Measurements from ENCODE around the gene F2RL1. TPM values are rescaled to one million over a fixed set of nuclear protein-coding genes. Genes with fewer than 3 reads are reported as not detected.
"Not testable (repeated sequence)": the region's sequence is repeated elsewhere in the genome, so short reads cannot be mapped to it uniquely, and the experiment has no call there.

F2RL1 gene
- polyA plus RNA-seq, 3 donors, result 38.2 to 43.0 (median 41.5) TPM

- no peak for DNase-seq (ENCODE audit: low read depth in 3 of 3, low spot score in 2 of 3)
These were observed 12.9 kb upstream of the F2RL1 start for GRCh38 chr5:76805821-76806505.

- no peak for DNase-seq (ENCODE audit: low read depth in 3 of 3, low spot score in 2 of 3)
These were observed 11.5 kb upstream of the F2RL1 start for GRCh38 chr5:76807296-76807695.

GRCh38 chr5:76808141-76808691, 10.6 kb upstream of the F2RL1 start:
- no peak for DNase-seq (ENCODE audit: low read depth in 3 of 3, low spot score in 2 of 3)

- no peak for DNase-seq (ENCODE audit: low read depth in 3 of 3, low spot score in 2 of 3)
These were observed 9.7 kb upstream of the F2RL1 start for GRCh38 chr5:76809141-76809540.

GRCh38 chr5:76810236-76810635, 8.6 kb upstream of the F2RL1 start:
- DNase-seq (ENCODE audit: low read depth in 3 of 3, low spot score in 2 of 3), result no peak

- DNase-seq (ENCODE audit: low read depth in 3 of 3, low spot score in 2 of 3), result no peak
These were observed 7.6 kb upstream of the F2RL1 start for GRCh38 chr5:76811214-76811613.

GRCh38 chr5:76812209-76812608, 6.6 kb upstream of the F2RL1 start:
- DNase-seq (ENCODE audit: low read depth in 3 of 3, low spot score in 2 of 3), result not testable (repeated sequence)

- DNase-seq (ENCODE audit: low read depth in 3 of 3, low spot score in 2 of 3), result no peak
These were observed 4.8 kb upstream of the F2RL1 start for GRCh38 chr5:76813982-76814562.

GRCh38 chr5:76816110-76816831, 2.6 kb upstream of the F2RL1 start:
- no peak for DNase-seq (ENCODE audit: low read depth in 3 of 3, low spot score in 2 of 3)

- DNase-seq (ENCODE audit: low read depth in 3 of 3, low spot score in 2 of 3), result no peak
These were observed 1.2 kb downstream of the F2RL1 start for GRCh38 chr5:76819851-76820525.

GRCh38 chr5:76820526-76820890, 1.7 kb downstream of the F2RL1 start:
- no peak for DNase-seq (ENCODE audit: low read depth in 3 of 3, low spot score in 2 of 3)

GRCh38 chr5:76821136-76821535, 2.3 kb downstream of the F2RL1 start:
- DNase-seq (ENCODE audit: low read depth in 3 of 3, low spot score in 2 of 3), result no peak

- not testable (repeated sequence) for DNase-seq (ENCODE audit: low read depth in 3 of 3, low spot score in 2 of 3)
These were observed 3.4 kb downstream of the F2RL1 start for GRCh38 chr5:76822105-76822731.

GRCh38 chr5:76826416-76826815, 7.6 kb downstream of the F2RL1 start:
- not testable (repeated sequence) for DNase-seq (ENCODE audit: low read depth in 3 of 3, low spot score in 2 of 3)

GRCh38 chr5:76831110-76831452, 12.3 kb downstream of the F2RL1 start:
- DNase-seq (ENCODE audit: low read depth in 3 of 3, low spot score in 2 of 3), result no peak

- DNase-seq (ENCODE audit: low read depth in 3 of 3, low spot score in 2 of 3), result no peak
These were observed 17.4 kb downstream of the F2RL1 start for GRCh38 chr5:76836181-76836580.

GRCh38 chr5:76836585-76836984, 17.8 kb downstream of the F2RL1 start:
- DNase-seq (ENCODE audit: low read depth in 3 of 3, low spot score in 2 of 3), result no peak

- DNase-seq (ENCODE audit: low read depth in 3 of 3, low spot score in 2 of 3), result no peak
These were observed 19.8 kb downstream of the F2RL1 start for GRCh38 chr5:76838481-76839261.

GRCh38 chr5:76841361-76841760, 22.5 kb downstream of the F2RL1 start:
- DNase-seq (ENCODE audit: low read depth in 3 of 3, low spot score in 2 of 3), result no peak

GRCh38 chr5:76845890-76846289, 27.1 kb downstream of the F2RL1 start:
- no peak for DNase-seq (ENCODE audit: low read depth in 3 of 3, low spot score in 2 of 3)

All from right renal cortex interstitium (tissue), 3 donors.